Endothelial cell of umbilical vein (primary cell): Measurements from ENCODE around the gene FNDC1. TPM values are rescaled to one million over a fixed set of nuclear protein-coding genes. Genes with fewer than 3 reads are reported as not detected.

Source experiments
- BruUV-seq: library from RNA; stranded (reverse); fragments of 400-500 nt; replicated peaks from 2 replicates; lab custom pipeline; 2021; lab: Mats Ljungman, UMichigan
- CTCF ChIA-PET: fragments of 300-600, 350-600 bp; sonication (Branson Sonifier 250); formaldehyde crosslinking; loops from one replicate; lab custom pipeline; 2021; ENCODE audit warnings: antibody characterized with exemption, inconsistent platforms; lab: Charles Lee
- POLR2A ChIA-PET: fragments of 300-600, 350-600 bp; sonication (Branson Sonifier 250); formaldehyde crosslinking; loops from one replicate; lab custom pipeline; 2021; ENCODE audit warnings: antibody characterized with exemption, inconsistent platforms; lab: Charles Lee
- DNase-seq: peaks from one replicate; pipeline ENCODE4 v3.0.0-alpha.2; 2011; ENCODE audit warnings: low read depth, low spot score
- FAIRE-seq: peaks from 2 replicates; lab custom pipeline; 2011; peaks lifted over from hg19 to GRCh38; lab: Jason Lieb, UNC
- H2AFZ ChIP-seq: 2 replicates; pipeline ENCODE4 v1.6.0; 2012; ENCODE audit warnings: low read depth, low read length, control low read depth, inconsistent platforms
- H3K27ac ChIP-seq: 2 replicates; pipeline ENCODE4 v1.5.1; 2011; ENCODE audit warnings: low read depth, mild to moderate bottlenecking, control low read depth, low read length, moderate library complexity; ENCODE audit not compliant: insufficient read depth
- H3K27me3 ChIP-seq, 2 experiments: 2 replicates each; pipeline versions ENCODE4 v1.6.0 to v1.6.1; 2011; ENCODE audit warnings: low read length in 2 of 2, mixed read lengths in 1 of 2; ENCODE audit not compliant: control insufficient read depth in 2 of 2, insufficient read depth in 2 of 2
- H3K36me3 ChIP-seq, 2 experiments: 2 replicates in 1 of 2; 3 replicates in 1 of 2; pipeline ENCODE4 v1.5.1; 2011; ENCODE audit warnings: low read length in 2 of 2, mild to moderate bottlenecking in 1 of 2, moderate library complexity in 1 of 2; ENCODE audit not compliant: control insufficient read depth in 2 of 2, insufficient read depth in 2 of 2; ENCODE audit errors: extremely low read depth in 1 of 2
- H3K4me1 ChIP-seq: 3 replicates; pipeline ENCODE4 v1.5.1; 2011; ENCODE audit warnings: mild to moderate bottlenecking, low read length; ENCODE audit not compliant: control insufficient read depth, insufficient read depth; ENCODE audit errors: extremely low read depth
- H3K4me2 ChIP-seq: 2 replicates; pipeline ENCODE4 v1.6.1; 2011; ENCODE audit warnings: low read length, control low read depth, mixed read lengths; ENCODE audit not compliant: insufficient read depth
- H3K4me3 ChIP-seq, 3 experiments: fragments of 200-600 bp in 1 of 3; sonication (generic), shearing (Covaris generic) in 1 of 3; replicated peaks in 1 of 3; 2 replicates each; pipeline ENCODE4 v1.5.1; 2011 to 2016; ENCODE audit warnings: control low read depth in 3 of 3, low read length in 3 of 3, mild to moderate bottlenecking in 2 of 3, inconsistent platforms in 1 of 3, low read depth in 1 of 3, moderate library complexity in 1 of 3; ENCODE audit not compliant: insufficient read depth in 1 of 3
- H3K79me2 ChIP-seq: 2 replicates; pipeline ENCODE4 v1.6.0; 2012; ENCODE audit warnings: low read length, inconsistent platforms; ENCODE audit not compliant: control insufficient read depth, insufficient read depth
- H3K9ac ChIP-seq: replicated peaks from 2 replicates; pipeline ENCODE3; 2011; ENCODE audit warnings: low read length, control low read depth; ENCODE audit not compliant: insufficient read depth; ENCODE audit errors: extremely low read depth
- H3K9me1 ChIP-seq: replicated peaks from 3 replicates; pipeline ENCODE4 v1.6.0; 2011; ENCODE audit warnings: mild to moderate bottlenecking, low read length; ENCODE audit not compliant: control insufficient read depth, insufficient read depth; ENCODE audit errors: extremely low read depth
- H3K9me3 ChIP-seq: replicated peaks from 2 replicates; pipeline ENCODE4 v1.5.1; 2012; ENCODE audit warnings: low read length, inconsistent platforms; ENCODE audit not compliant: control insufficient read depth, insufficient read depth
- H4K20me1 ChIP-seq: replicated peaks from 2 replicates; pipeline ENCODE3; 2011; ENCODE audit warnings: mild to moderate bottlenecking, low read length; ENCODE audit not compliant: control insufficient read depth, insufficient read depth; ENCODE audit errors: extremely low read depth
- EZH2 ChIP-seq: IDR thresholded peaks from 2 replicates; pipeline ENCODE4 v1.6.1; 2012; ENCODE audit warnings: borderline replicate concordance, low read depth, mild to moderate bottlenecking, moderate library complexity, low read length, inconsistent platforms; ENCODE audit not compliant: severe bottlenecking
- FOS ChIP-seq: IDR thresholded peaks from 2 replicates; pipeline ENCODE4 v1.6.1; 2011; ENCODE audit warnings: mild to moderate bottlenecking, low read length, moderate library complexity, borderline replicate concordance; ENCODE audit not compliant: insufficient read depth
- GATA2 ChIP-seq: IDR thresholded peaks from 2 replicates; pipeline ENCODE4 v1.7.0; 2011; ENCODE audit warnings: low read depth, mild to moderate bottlenecking, moderate library complexity, mixed read lengths, low read length; ENCODE audit not compliant: insufficient read length, insufficient read depth
- JUN ChIP-seq: IDR thresholded peaks from 2 replicates; pipeline ENCODE4 v1.6.1; 2011; ENCODE audit warnings: borderline replicate concordance, low read depth; ENCODE audit not compliant: insufficient read length, insufficient read depth
- MYC ChIP-seq: IDR thresholded peaks from one replicate; pipeline ENCODE4 v1.6.1; 2011; ENCODE audit warnings: mild to moderate bottlenecking, low read depth, low read length
- POLR2A ChIP-seq: IDR thresholded peaks from 2 replicates; pipeline ENCODE4 v1.6.1; 2012; ENCODE audit warnings: low read depth, mild to moderate bottlenecking, control low read depth, low read length
- POLR2AphosphoS5 ChIP-seq: IDR thresholded peaks from 2 replicates; pipeline ENCODE4 v1.6.1; 2012; ENCODE audit warnings: low read depth, mild to moderate bottlenecking, control low read depth, low read length, moderate library complexity; ENCODE audit not compliant: insufficient read depth
- dilution Hi-C: fragments of 300-500 bp; cut with MboI; formaldehyde crosslinking; loops from one replicate; pipeline ENCODE4 v1.15.0; 2019; ENCODE audit warnings: low sequenced_read_pairs; ENCODE audit not compliant: extremely low pct_ligation_motif_present
- intact Hi-C: fragments of 100-400 bp; cut with micrococcal nuclease; formaldehyde crosslinking; loops from one replicate; pipeline ENCODE4 v1.10.0; 2022
- polyA plus RNA-seq, 4 experiments: library from polyadenylated mRNA; depleted of rRNA in 3 of 4; stranded (reverse) in 3 of 4; unstranded in 1 of 4; fragments of >200 nt; gene quantifications; 2 replicates each; pipeline versions ENCODE4 v1.2.1 to v1.2.3, GENCODE V29; 2011 to 2012; ENCODE audit warnings: missing spikeins in 1 of 4
- total RNA-seq: library from RNA; stranded (reverse); gene quantifications from 2 replicates; pipeline ENCODE4 v1.2.3, GENCODE V29; 2021

The FNDC1 gene
- total and polyA plus RNA-seq, 2 donors (not counting 3 experiments of a cell fraction or from before 2014, with no cell fraction given): 0.04 TPM; not detected in 1

GRCh38 chr6:159303784-159304183 lies 134.6 kb downstream of the FNDC1 start:
- dilution Hi-C loops: no loop called here
- no peaks in the 10 kb centered on the region for H3K79me2 ChIP-seq
- H2AFZ ChIP-seq: no peak overlapping the region
- no TSS peak for BruUV-seq
- no peak overlapping the region for H3K4me3 ChIP-seq
- H3K36me3 ChIP-seq: no peaks in the 10 kb centered on the region
- TF ChIP-seq POLR2AphosphoS5 (no peak), MYC (no peak), EZH2 (no peak)
- intact Hi-C loops: no loop called here
- H3K9me1 ChIP-seq: no peaks in the 10 kb centered on the region
- no peak for FAIRE-seq
- no peaks in the 10 kb centered on the region for H4K20me1 ChIP-seq
- no peak for DNase-seq
- H3K9me3 ChIP-seq: no peaks in the 10 kb centered on the region
- H3K27me3 ChIP-seq: no peaks in the 10 kb centered on the region
- CTCF ChIA-PET: no interaction called here
- no peak overlapping the region for H3K4me2 ChIP-seq
- no peak overlapping the region for H3K27ac ChIP-seq
- POLR2A ChIA-PET: no interaction called here
- no peak overlapping the region for H3K9ac ChIP-seq
- no peaks in the 10 kb centered on the region for H3K4me1 ChIP-seq

DNA sequence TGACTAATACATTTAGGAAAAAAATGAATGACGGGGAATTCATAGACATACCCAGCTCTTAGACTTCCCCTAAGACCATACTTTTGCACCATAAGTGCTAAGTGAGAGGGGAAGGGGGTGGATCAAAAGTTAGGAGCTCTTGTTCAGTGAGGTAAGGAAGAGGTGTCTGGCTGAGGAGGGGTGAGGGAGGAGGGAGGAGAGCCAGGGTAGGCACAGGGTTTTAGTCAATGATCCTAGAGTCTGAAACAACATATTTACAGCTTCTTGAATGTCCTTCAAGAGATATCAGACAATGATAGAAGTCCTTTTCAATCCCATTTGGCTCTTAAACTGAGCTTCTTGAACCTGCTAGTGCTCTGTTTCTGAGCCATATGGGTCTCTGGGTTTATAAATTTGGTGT lies 135.4 kb downstream of the FNDC1 start:
- no TSS peak for BruUV-seq
- Histone ChIP-seq H3K36me3 (no peaks in the 10 kb centered on the region), H4K20me1 (no peaks in the 10 kb centered on the region), H3K9ac (no peak overlapping the region), H3K27me3 (no peaks in the 10 kb centered on the region), H3K4me1 (no peaks in the 10 kb centered on the region), H2AFZ (no peak overlapping the region), H3K4me3 (no peak overlapping the region), H3K9me1 (no peaks in the 10 kb centered on the region), H3K27ac (no peak overlapping the region), H3K4me2 (no peak overlapping the region), H3K79me2 (no peaks in the 10 kb centered on the region), H3K9me3 (no peaks in the 10 kb centered on the region)
- ChIA-PET POLR2A (no interaction called here), CTCF (no interaction called here)
- FAIRE-seq (no peak), DNase-seq (no peak)
- intact Hi-C loops (no loop called here), dilution Hi-C loops (no loop called here)
- TF ChIP-seq MYC (no peak), JUN (no peak), GATA2 (no peak), EZH2 (no peak), FOS (no peak), POLR2A (no peak), POLR2AphosphoS5 (no peak)
